M059J (cell line): Measurements from ENCODE around the gene ADAM20. TPM values are rescaled to one million over a fixed set of nuclear protein-coding genes. Genes with fewer than 3 reads are reported as not detected.
"Not testable (repeated sequence)": the region's sequence is repeated elsewhere in the genome, so short reads cannot be mapped to it uniquely, and the experiment has no call there.

Source experiments
- DNase-seq: peaks from one replicate; pipeline ENCODE4 v3.0.0-alpha.2; 2012; ENCODE audit warnings: low read depth
- total RNA-seq: library from RNA; depleted of rRNA; stranded (reverse); fragments of >200 nt; shearing (Covaris generic); gene quantifications from 2 replicates; pipeline ENCODE4 v1.2.3, GENCODE V29; 2014; rRNA removed

ADAM20 gene
- not detected in 2 replicates for total RNA-seq

GRCh38 chr14:70534904-70535303, at the start of gene ADAM20:
Gene ADAM20 (minus strand): TSS chr14:70535004. CDS start chr14:70524757, 10,247 bp downstream.
- DNase-seq, result no peak

- DNase-seq, result no peak
Observed at GRCh38 chr14:70576891-70577290, 42.1 kb upstream of the ADAM20 start.

- no peak for DNase-seq
Observed at GRCh38 chr14:70573050-70573449, 38.2 kb upstream of the ADAM20 start.

GRCh38 chr14:70571139-70571538, 36.3 kb upstream of the ADAM20 start:
- no peak for DNase-seq

- DNase-seq, result peak; percentile 20
Observed at GRCh38 chr14:70567791-70568190, 33.0 kb upstream of the ADAM20 start.

GRCh38 chr14:70563869-70564268, 29.1 kb upstream of the ADAM20 start:
- no peak for DNase-seq

GRCh38 chr14:70563417-70563816, 28.6 kb upstream of the ADAM20 start:
- no peak for DNase-seq

GRCh38 chr14:70558356-70558755, 23.6 kb upstream of the ADAM20 start:
- DNase-seq, result no peak

GRCh38 chr14:70555890-70556289, 21.1 kb upstream of the ADAM20 start:
- DNase-seq, result no peak

GRCh38 chr14:70538087-70538486, 3.3 kb upstream of the ADAM20 start:
- no peak for DNase-seq

GRCh38 chr14:70536830-70537229, 2.0 kb upstream of the ADAM20 start:
- DNase-seq, result peak; percentile 6

- DNase-seq, result no peak
Observed at GRCh38 chr14:70530417-70530816, 4.4 kb downstream of the ADAM20 start.

- DNase-seq, result no peak
Observed at GRCh38 chr14:70527501-70528105, 7.2 kb downstream of the ADAM20 start.

GRCh38 chr14:70525691-70526090, 9.1 kb downstream of the ADAM20 start:
- DNase-seq, result no peak

- DNase-seq, result peak; percentile 8
Observed at GRCh38 chr14:70515811-70516210, 19.0 kb downstream of the ADAM20 start.

GRCh38 chr14:70514168-70515069, 20.4 kb downstream of the ADAM20 start:
- DNase-seq, result peak; percentile 18

GRCh38 chr14:70498191-70498590, 36.6 kb downstream of the ADAM20 start:
- no peak for DNase-seq

GRCh38 chr14:70489579-70490200, 45.1 kb downstream of the ADAM20 start:
- DNase-seq, result no peak

GRCh38 chr14:70477356-70478105, 57.3 kb downstream of the ADAM20 start:
- DNase-seq, result not testable (repeated sequence)

GRCh38 chr14:70475459-70475858, 59.3 kb downstream of the ADAM20 start:
- DNase-seq, result not testable (repeated sequence)

- DNase-seq, result no peak
Observed at GRCh38 chr14:70473825-70474224, 61.0 kb downstream of the ADAM20 start.
